AG09309 (cell line): ENCODE measurements around the gene TEC.
A peak's percentile ranks its signal among the peaks of the same experiment; 100 is the strongest.

ENCODE experiments used
- DNase-seq: peaks from one replicate; pipeline ENCODE4 v3.0.0-alpha.2; 2010; ENCODE audit warnings: low read depth
- H3K4me3 ChIP-seq: 2 replicates; pipeline ENCODE4 v1.5.1; 2011; ENCODE audit warnings: mild to moderate bottlenecking, low read depth, low read length, moderate library complexity; ENCODE audit not compliant: control insufficient read depth
- TF ChIP-seq, protein P1 (sequence below): IDR thresholded peaks from 2 replicates; pipeline ENCODE4 v1.5.1; 2011; ENCODE audit warnings: mild to moderate bottlenecking, low read depth, low read length, inconsistent platforms; ENCODE audit not compliant: insufficient read depth, control insufficient read depth; ENCODE audit errors: missing control alignments

The TEC gene

GRCh38 chr4:48269861-48270522, 354 bp upstream of the TEC start:
- TF ChIP-seq, protein P1, sequence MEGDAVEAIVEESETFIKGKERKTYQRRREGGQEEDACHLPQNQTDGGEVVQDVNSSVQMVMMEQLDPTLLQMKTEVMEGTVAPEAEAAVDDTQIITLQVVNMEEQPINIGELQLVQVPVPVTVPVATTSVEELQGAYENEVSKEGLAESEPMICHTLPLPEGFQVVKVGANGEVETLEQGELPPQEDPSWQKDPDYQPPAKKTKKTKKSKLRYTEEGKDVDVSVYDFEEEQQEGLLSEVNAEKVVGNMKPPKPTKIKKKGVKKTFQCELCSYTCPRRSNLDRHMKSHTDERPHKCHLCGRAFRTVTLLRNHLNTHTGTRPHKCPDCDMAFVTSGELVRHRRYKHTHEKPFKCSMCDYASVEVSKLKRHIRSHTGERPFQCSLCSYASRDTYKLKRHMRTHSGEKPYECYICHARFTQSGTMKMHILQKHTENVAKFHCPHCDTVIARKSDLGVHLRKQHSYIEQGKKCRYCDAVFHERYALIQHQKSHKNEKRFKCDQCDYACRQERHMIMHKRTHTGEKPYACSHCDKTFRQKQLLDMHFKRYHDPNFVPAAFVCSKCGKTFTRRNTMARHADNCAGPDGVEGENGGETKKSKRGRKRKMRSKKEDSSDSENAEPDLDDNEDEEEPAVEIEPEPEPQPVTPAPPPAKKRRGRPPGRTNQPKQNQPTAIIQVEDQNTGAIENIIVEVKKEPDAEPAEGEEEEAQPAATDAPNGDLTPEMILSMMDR, result peak; percentile 33

GRCh38 chr4:48267574-48267973, 2.1 kb downstream of the TEC start:
- DNase-seq, result no peak
- TF ChIP-seq, protein P1, result no peak
- no peak overlapping the region for H3K4me3 ChIP-seq

More at GRCh38 chr4:48269861-48270522, 354 bp upstream of the TEC start:
- DNase-seq, result no peak
- peak overlapping the region; percentile 70 for H3K4me3 ChIP-seq

DNA sequence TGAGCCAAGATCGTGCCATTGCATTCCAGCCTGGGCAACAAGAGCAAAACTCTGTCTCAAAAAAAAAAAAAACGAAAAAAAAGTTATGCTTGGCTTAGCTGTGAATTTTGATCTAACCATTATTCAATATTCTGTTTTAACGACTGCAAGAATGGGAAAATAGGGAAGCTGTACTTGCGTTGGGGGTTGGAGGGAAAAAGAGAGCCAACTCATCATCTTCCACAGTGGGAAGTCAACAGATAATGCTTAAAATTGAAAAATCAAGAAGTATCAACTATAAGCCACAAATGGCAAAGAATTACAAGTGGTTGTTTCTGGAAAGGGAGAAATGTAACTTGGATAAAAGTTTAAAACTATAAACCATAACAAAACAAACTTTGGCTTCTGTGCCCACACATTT, 2.9 kb downstream of the TEC start:
- no peak overlapping the region for H3K4me3 ChIP-seq
- DNase-seq, result no peak
- TF ChIP-seq, protein P1, result no peak

- H3K4me3 ChIP-seq, result no peak overlapping the region
- DNase-seq, result no peak
- TF ChIP-seq, protein P1, result no peak
Measured at GRCh38 chr4:48262926-48263325, 6.7 kb downstream of the TEC start.

DNA sequence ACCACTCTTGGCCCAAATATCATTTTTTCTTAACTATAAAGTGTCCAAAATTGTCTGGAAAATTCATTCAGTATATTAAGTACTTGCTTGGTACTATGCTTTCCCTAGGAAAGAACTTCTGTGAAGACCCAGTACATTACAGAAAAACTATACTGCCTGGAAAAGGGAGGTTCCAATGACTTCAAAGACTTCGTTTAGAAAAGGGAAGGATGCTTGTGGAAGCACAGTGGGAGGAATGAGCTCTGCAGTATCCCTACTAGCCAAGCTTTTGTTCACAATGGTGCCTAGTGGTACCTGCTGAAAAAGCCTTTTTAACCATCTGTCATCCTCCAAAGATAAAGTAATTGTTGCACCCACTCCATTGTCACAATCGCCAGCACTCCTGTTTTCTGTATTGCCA, 7.2 kb downstream of the TEC start:
- TF ChIP-seq, protein P1, result no peak
- DNase-seq, result no peak
- H3K4me3 ChIP-seq, result no peak overlapping the region

- H3K4me3 ChIP-seq, result no peak overlapping the region
- DNase-seq, result no peak
- TF ChIP-seq, protein P1, result no peak
Measured at GRCh38 chr4:48261281-48261680, 8.4 kb downstream of the TEC start.
